NCI-H2196 treated with DMSO at 0.1 percent for 48 hours (cell line): ENCODE measurements around the gene HBS1L.

ENCODE experiments used
- DNase-seq: peaks from one replicate; lab custom pipeline; 2025; ENCODE audit not compliant: unreplicated experiment; lab: John Stamatoyannopoulos, UW

HBS1L gene

GRCh38 chr6:135037541-135037940, 17.1 kb downstream of the HBS1L start:
- no peak for DNase-seq

DNA sequence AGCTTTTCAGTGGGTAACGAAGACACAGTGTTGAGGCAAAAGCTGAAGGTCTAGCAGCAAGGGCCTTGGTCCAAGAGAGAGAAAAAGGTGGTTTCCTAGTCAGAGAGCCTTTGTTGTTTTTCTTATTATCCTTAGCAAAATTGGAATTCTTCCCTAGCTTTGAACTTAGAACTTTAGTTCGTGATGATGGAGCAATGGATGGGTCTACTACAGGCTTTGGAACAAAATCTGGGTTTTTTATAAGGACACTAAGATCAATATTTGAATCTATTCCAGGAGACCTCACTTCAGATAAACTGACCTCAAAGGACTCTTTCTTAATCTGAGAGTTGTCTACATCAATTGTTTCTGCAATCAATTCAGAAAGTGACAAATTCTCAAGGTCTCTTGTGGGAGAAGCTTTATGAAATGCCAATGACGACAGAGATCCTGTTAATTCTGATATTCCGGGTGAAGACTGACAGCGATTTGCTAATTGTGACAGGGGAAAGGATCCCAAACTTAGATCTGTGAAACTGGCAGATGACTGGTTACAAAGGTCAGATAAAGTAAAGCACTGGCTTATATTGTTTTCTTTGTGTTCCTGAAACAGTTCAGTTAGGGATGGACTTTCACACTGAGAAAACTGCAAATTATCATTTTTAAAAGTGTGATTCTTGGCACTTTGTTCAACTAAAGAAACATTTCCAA, 17.7 kb downstream of the HBS1L start:
- DNase-seq: no peak

- peak; percentile 11 for DNase-seq
Measured at GRCh38 chr6:135033238-135033637, 21.4 kb downstream of the HBS1L start.

DNA sequence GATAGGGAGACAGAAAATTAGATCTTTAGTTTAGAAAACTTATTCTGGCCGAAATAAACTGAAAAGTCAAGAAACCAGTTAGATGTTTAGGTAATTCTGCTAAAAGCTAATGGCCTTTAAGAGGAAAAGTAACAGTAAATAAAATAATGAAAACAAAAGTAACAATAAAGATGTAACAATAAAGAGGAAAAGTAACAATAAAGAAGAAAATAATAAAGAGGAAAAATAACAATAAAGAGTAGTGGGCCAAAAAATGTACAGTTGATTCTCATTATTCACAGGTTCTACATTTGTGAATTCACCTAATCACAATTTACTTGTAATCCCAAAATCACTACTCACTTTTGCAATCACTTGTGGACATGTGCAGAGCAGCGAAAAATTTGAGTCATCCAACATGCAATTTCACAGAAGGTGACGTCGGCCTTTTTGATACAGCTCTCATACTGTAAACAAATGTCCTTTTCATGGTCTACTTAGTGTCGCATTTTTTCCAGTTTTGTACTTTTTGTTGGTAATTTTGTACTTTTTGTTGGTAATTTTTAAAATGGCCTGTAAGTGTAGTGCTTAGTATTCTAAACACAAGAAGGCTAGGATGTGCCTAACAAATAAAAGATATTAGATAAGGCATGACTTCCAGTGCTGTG, 24.0 kb downstream of the HBS1L start:
- DNase-seq: no peak

GRCh38 chr6:135030056-135030473, 24.6 kb downstream of the HBS1L start:
- no peak for DNase-seq

DNA sequence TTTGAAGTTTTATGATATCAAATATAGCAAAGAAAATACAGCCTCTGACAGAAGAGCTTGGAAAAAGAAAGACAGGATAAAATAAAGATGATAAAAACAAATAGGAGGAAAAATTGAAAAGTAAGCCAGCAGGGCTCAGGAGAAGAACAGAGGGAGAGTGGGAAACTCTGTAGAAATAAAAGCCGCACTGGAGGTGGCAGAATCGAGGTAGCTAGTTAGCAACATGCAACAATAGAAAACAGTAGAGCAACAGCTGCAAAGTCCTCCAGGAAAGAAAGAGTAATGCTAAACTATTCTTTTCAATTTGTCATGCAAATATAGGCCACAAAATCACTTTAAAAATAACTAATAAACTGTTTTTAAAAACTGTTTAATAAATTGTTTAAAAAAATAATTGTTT, 28.8 kb downstream of the HBS1L start:
- DNase-seq: no peak

GRCh38 chr6:135025175-135025574, 29.4 kb downstream of the HBS1L start:
- no peak for DNase-seq

- DNase-seq: no peak
Measured at GRCh38 chr6:135022050-135022697, 32.4 kb downstream of the HBS1L start.

- no peak for DNase-seq
Measured at GRCh38 chr6:135021310-135022049, 33.1 kb downstream of the HBS1L start.

DNA sequence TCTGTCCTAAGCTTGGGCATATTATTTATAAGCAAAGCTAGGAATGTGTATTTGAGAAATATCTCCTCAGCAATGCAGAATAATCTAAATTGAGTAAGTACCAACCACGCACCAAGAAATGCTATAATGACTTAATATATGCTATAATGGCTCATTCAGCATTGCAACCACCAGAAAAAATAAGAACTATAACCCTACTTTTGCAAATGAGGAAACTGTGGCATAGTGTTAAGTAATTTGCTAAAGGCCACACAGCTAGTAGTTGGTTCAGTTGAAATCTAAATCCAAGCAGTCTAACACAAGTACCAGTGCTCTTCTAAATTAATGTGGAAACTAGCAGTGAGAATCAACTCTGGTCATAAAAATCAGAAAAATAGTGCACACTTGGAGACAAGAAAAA, 35.7 kb downstream of the HBS1L start:
- no peak for DNase-seq

GRCh38 chr6:135018052-135018451, 36.6 kb downstream of the HBS1L start:
- no peak for DNase-seq

DNA sequence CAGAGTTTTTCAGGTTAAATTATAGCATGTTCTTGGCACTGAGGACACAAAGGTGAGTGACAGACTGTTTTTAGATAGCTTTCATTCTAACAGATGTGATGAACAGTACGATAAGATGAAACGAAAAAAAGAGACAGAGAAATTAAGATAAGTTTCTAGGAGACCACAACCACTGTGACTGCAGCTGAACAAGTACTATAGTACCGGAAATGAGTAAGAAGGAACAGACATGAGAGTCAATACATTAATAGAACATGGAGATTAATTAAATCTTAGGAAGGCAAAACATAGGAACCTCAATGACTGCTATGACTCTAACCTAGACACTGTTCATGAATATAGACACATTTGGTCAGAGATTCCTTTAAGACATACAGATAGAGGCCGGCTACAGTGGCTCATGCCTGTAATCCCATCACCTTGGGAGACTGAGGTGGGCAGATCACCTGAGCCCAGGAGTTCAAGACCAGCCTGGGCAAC, 40.2 kb downstream of the HBS1L start:
- DNase-seq: no peak

- no peak for DNase-seq
Measured at GRCh38 chr6:135013211-135013610, 41.4 kb downstream of the HBS1L start.

GRCh38 chr6:135012764-135013163, 41.9 kb downstream of the HBS1L start:
- DNase-seq: no peak

DNA sequence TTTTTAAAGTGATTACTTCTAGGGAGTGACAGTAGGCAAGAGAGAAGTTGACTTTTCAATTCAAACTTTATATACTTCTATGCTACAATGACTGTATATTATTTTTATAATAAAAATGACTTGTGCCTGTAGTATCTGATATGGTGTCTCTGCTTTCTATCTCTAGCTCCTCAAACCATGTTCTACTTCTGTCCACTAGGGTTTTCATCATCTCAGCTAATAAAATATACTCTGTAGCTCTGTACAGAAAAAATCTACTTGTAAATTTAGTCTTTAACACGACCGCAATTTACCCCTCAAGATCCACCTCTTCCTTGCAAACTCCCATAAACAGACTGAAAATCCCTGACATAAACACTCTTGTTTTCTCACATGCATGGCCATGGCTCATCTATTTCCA, 42.3 kb downstream of the HBS1L start:
- no peak for DNase-seq

GRCh38 chr6:135008941-135009290, 45.7 kb downstream of the HBS1L start:
- no peak for DNase-seq

DNA sequence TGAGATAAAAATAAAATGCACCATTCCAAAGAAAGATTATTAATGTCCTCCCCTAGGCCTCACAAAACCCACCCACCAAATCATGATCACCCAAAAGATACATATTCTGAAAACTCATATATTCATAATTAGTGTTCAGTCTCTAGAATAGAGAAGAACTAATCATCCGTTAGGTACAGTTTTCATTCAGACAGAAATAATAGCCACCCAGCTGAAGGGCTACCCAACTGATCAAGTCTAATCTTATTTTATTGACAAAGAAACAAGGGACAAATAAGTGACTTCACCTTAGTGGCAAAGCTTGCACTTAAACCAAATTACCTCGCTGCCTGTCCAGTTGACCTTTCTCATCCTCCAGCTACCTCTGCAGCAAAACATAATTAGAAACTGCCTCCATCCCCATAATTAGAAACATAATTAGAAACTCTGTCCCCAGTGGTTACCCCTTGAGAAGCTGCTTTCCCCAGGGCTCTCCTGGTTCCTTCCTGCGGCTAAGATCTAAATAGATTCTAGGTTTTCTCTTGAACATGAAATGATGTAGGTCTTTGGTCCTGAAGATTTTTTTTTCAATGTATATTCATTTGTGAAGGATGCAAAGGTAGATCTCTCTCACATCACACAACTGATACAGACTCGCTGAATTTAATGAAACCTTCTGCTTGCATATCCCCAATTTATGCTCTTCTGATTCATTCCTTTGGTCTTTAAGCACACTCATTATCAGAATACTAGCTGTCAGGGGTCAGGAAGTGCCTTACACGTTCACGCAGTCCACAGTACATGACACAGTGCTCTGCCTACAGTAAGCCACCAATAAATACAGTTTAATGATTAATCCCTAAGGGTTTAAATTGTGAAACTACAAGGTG, 46.3 kb downstream of the HBS1L start:
- DNase-seq: no peak

DNA sequence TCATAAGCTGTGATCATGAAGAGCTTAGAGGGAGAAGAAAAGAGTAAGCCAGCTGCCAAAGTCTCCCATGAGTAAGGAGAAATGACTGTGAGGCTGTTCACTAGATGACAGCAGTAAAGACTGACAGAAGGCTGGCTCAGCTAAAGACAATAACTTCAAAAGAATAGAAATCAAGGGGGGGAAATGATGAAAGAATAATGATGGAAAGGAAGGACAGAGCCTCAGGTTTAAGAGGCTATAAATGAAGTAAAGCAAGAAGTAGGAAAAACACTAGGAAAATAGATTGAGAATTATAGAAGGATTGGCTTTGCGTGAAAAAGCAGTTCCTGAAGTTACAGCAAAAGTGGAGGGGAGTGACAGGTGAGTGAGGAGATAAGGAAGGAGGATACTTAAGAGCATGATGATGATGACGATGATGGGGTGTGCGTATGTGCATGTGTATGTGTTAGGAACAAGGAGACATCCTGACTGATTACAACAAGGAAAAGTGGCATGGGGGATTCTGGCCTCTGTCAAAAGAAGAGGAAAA, 48.2 kb downstream of the HBS1L start:
- no peak for DNase-seq

- no peak for DNase-seq
Measured at GRCh38 chr6:135004399-135004798, 50.2 kb downstream of the HBS1L start.

DNA sequence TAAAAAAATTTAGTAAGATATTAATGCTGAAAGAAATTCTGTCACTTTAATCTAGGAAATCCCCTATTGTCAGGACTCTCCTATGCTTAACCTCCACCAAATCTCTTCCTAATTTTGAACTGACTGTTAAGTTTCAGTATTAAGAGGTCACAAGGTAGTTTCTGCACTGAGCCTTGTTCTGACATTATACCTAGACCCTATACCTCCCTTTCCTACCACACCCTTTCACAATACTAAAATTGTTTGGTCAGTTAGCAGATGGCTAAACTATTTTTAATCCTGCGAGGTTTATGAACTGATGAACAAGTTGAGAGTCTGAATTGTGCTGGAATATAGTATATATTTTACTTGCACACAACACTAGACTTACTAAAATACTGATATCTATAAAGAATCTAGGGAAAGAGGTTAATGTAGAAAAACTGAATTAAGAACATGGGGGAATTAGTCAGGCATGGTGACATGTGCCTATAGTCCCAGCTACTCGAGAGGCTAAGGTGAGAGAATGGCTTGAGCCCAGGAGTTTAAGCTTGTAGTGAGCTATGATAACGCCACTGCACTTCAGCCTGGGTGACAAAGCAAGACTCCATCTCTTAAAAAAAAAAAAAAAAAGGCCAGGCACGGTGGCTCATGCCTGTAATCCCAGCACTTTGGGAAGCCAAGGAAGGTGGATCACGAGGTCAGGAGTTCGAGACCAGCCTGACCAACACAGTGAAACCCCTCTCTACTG, 51.5 kb downstream of the HBS1L start:
- no peak for DNase-seq
